PC-9 (cell line): Measurements from ENCODE around the gene TMEM9.

Source experiments
- EZH2 ChIP-seq: fragments of 200-600 bp; sonication (generic); IDR thresholded peaks from 2 replicates; pipeline ENCODE4 v1.8.0; 2017; ENCODE audit warnings: antibody characterized with exemption, low read depth
- TF ChIP-seq, protein P1 (sequence below): fragments of 200-600 bp; sonication (generic); conservative IDR thresholded peaks from 2 replicates; pipeline ENCODE4 v1.6.1; 2017; ENCODE audit warnings: mixed run types, antibody characterized with exemption, mild to moderate bottlenecking, moderate library complexity

DNA sequence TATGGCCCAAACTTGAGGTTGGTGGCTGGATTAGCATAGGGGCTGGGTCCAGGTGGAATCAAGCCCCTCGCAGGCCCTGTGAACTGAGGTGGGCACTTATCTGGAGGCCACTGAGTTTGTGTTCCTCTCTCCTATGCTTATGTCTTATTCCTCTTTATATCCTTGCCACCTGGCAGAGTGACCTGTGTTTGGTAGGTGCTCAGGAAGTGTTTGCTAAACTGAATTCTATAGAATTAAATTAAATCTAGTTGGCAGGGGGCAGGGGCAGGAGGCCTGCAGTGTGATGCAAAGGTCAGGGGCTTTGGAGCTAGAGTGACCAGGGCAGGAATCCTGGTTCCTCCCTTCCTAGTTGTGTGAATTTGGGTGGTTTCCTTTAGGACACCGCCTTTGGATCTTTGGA, 1.1 kb upstream of the TMEM9 start:
- TF ChIP-seq, protein P1, sequence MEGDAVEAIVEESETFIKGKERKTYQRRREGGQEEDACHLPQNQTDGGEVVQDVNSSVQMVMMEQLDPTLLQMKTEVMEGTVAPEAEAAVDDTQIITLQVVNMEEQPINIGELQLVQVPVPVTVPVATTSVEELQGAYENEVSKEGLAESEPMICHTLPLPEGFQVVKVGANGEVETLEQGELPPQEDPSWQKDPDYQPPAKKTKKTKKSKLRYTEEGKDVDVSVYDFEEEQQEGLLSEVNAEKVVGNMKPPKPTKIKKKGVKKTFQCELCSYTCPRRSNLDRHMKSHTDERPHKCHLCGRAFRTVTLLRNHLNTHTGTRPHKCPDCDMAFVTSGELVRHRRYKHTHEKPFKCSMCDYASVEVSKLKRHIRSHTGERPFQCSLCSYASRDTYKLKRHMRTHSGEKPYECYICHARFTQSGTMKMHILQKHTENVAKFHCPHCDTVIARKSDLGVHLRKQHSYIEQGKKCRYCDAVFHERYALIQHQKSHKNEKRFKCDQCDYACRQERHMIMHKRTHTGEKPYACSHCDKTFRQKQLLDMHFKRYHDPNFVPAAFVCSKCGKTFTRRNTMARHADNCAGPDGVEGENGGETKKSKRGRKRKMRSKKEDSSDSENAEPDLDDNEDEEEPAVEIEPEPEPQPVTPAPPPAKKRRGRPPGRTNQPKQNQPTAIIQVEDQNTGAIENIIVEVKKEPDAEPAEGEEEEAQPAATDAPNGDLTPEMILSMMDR: no peak
- no peak for TF ChIP-seq EZH2
